Activated gamma-delta T cell treated with Interleukin-2 at 50 U/mL for 16 hours (primary cell): ENCODE results near the gene ABLIM1.

ENCODE experiments used
- DNase-seq: peaks from one replicate; pipeline ENCODE4 v3.0.0-alpha.2; 2020

The ABLIM1 gene

GRCh38 chr10:114616103-114616502 lies 42.0 kb downstream of the ABLIM1 start:
- DNase-seq: no peak

- no peak for DNase-seq
Measured at GRCh38 chr10:114615600-114616007, 42.5 kb downstream of the ABLIM1 start.

GRCh38 chr10:114613237-114613979 lies 44.7 kb downstream of the ABLIM1 start:
- DNase-seq: no peak

- DNase-seq: no peak
Measured at GRCh38 chr10:114611617-114612016, 46.5 kb downstream of the ABLIM1 start.

GRCh38 chr10:114609518-114610426 lies 48.3 kb downstream of the ABLIM1 start:
- DNase-seq: no peak

GRCh38 chr10:114607358-114607998 lies 50.6 kb downstream of the ABLIM1 start:
- DNase-seq: no peak

GRCh38 chr10:114605155-114605797 lies 52.8 kb downstream of the ABLIM1 start:
- DNase-seq: no peak

- no peak for DNase-seq
Measured at GRCh38 chr10:114604357-114605130, 53.5 kb downstream of the ABLIM1 start.

- DNase-seq: no peak
Measured at GRCh38 chr10:114603948-114604347, 54.1 kb downstream of the ABLIM1 start.

- DNase-seq: no peak
Measured at GRCh38 chr10:114603303-114603702, 54.8 kb downstream of the ABLIM1 start.

- DNase-seq: no peak
Measured at GRCh38 chr10:114600057-114600456, 58.0 kb downstream of the ABLIM1 start.

GRCh38 chr10:114596793-114597192 lies 61.3 kb downstream of the ABLIM1 start:
- no peak for DNase-seq

GRCh38 chr10:114593816-114594468 lies 64.1 kb downstream of the ABLIM1 start:
- DNase-seq: no peak

GRCh38 chr10:114593240-114593792 lies 64.8 kb downstream of the ABLIM1 start:
- DNase-seq: no peak

GRCh38 chr10:114590993-114591392 lies 67.1 kb downstream of the ABLIM1 start:
- DNase-seq: no peak

- no peak for DNase-seq
Measured at GRCh38 chr10:114584419-114584818, 73.7 kb downstream of the ABLIM1 start.

GRCh38 chr10:114581071-114581470 lies 77.0 kb downstream of the ABLIM1 start:
- DNase-seq: no peak

GRCh38 chr10:114577133-114577532 lies 80.9 kb downstream of the ABLIM1 start:
- DNase-seq: no peak

GRCh38 chr10:114576716-114577115 lies 81.4 kb downstream of the ABLIM1 start:
- DNase-seq: no peak

GRCh38 chr10:114576132-114576487 lies 82.0 kb downstream of the ABLIM1 start:
- no peak for DNase-seq

- no peak for DNase-seq
Measured at GRCh38 chr10:114575417-114576131, 82.5 kb downstream of the ABLIM1 start.
